HG02798 (cell line): ENCODE results near the gene DUSP28.

Experiments
- ATAC-seq: cut with Tn5 transposase; IDR thresholded peaks from one replicate; pipeline ENCODE4 v1.9.1; 2021; ENCODE audit warnings: mild to moderate bottlenecking; ENCODE audit not compliant: unreplicated experiment, poor library complexity

Gene DUSP28

GRCh38 chr2:240596491-240596931 lies 36.4 kb downstream of the DUSP28 start:
- no peak for ATAC-seq

DNA sequence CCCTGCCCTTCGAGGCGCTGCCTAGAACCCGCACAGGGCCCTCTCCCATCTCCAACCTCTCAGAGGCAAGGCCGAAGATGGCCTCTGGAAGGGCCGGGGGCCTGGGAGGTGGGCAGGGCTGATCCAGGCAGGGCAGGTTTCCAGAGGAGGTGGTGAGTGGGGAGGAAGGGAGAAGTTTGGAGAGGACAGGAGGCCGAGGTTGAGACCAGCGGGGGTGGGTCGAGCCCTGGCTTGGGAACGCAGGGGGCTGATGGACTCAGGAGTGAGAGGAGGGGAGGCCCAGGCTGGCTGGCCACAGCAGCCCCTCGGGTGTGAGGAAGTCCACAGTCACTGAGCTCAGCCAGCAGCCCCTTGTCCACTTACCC lies 36.9 kb downstream of the DUSP28 start:
- no peak for ATAC-seq

DNA sequence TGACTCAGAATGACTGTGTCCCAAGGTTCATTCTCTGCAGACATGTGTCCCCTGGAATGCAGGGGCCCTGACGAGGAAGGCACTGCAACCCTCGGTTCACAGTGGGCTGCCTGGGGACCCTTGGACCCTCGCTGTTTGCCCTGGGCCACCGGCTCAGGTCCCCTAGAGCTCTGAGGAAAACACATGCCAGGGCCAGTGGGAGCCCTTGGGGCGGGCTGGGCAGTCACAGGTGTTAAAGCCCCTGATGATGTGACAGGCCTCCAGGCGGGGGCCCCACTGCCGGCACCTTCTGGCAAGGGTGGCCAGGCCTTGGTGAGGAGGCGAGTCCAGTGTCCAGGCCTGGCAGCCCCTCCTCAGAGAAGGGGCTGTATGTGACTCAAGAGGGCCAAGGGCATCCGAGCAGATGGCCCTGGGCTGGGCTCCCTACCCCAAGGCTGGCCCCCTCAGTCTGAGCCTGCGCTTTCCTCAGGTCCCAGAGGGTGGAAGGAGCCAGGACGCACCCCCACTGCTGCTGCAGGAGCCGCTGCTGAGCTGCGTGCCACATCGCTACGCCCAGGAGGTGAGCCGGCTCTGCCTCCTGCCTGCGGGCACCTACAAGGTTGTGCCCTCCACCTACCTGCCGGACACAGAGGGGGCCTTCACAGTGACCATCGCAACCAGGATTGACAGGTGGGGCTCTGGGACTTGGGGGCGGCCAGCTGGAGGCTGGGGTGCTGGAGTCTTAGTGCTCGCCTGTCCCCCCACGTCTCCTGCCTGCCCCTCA lies 37.4 kb downstream of the DUSP28 start:
- ATAC-seq: no peak

GRCh38 chr2:240598311-240598911 lies 38.3 kb downstream of the DUSP28 start:
- ATAC-seq: no peak

- ATAC-seq: no peak
Observed at GRCh38 chr2:240599141-240599583, 39.0 kb downstream of the DUSP28 start.

DNA sequence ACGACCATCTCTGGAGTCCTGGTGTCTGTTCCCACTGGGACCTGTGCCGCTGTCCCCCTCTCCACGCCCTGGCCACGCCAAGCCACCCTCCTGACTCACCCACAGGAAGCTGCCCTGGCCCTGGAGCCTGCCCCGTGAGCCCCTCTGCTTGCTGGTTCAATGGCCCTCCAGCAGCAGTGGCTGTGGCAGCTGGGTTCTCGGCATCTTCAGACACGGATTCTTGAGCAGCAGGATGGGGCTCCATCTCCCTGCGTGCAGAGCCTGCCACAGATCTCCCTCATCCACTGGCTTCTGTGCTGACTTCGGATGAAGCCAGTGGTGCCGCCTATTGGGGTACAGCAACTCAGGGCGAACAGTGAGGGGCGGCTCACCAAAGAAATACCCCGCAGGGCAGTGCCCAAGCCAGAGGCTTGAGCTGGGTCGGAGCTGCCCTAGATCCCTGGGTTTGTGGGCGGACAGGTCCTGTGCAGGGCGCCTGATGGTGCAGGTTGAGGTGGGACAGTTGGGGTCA lies 40.3 kb downstream of the DUSP28 start:
- ATAC-seq: no peak

- no peak for ATAC-seq
Observed at GRCh38 chr2:240601061-240601830, 41.1 kb downstream of the DUSP28 start.

DNA sequence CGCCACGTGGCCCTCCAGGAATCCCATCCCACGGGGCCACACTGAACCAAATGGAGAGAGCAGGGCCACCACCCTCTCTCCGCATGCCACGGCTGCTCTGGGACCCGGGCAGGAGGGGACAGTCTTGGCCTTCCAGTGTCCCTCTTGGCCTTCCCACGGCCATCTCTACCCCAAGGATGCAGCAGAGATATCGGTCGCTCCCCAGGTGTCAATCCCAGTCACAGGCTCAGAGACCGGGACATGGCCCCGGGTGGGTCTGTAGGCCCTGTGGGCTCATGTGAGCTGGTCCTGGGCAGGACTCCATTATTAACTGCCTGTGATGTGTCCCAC lies 41.6 kb downstream of the DUSP28 start:
- no peak for ATAC-seq

DNA sequence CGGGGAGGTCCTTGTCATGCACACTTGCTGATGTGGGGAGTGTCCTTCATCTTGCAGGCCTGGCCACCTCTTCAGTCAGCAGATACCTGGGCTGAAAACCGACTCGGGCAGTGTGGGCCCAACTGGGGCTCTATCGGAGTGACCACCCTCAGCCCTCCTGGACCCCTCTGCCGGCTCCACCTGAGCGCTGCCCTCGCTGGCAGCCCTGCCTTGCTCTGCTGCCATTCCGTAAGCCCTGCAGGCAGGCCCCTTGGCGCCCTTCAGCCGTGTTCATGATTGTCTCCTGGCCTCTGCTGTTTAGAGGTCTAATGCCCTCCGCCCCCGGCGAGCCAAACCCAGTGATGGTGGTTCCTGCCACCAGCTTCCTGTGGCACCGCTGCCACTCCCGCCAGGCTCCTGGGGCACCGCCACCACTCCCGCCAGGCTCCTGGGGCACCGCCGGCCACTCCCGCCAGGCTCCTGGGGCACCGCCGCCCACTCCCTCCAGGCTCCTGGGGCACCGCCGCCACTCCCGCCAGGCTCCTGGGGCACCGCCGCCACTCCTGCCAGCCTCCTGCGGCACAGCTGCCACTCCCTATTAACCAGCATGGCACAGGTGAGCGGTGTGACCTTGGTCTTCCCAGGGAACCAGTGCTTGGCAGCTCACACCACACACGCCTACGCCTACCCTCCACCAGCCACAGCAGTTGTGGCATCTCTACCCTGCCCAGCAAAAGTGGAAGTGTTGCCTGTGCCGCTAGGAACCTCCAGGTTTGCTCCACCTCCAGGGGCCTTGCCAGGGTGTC lies 42.3 kb downstream of the DUSP28 start:
- ATAC-seq: no peak

DNA sequence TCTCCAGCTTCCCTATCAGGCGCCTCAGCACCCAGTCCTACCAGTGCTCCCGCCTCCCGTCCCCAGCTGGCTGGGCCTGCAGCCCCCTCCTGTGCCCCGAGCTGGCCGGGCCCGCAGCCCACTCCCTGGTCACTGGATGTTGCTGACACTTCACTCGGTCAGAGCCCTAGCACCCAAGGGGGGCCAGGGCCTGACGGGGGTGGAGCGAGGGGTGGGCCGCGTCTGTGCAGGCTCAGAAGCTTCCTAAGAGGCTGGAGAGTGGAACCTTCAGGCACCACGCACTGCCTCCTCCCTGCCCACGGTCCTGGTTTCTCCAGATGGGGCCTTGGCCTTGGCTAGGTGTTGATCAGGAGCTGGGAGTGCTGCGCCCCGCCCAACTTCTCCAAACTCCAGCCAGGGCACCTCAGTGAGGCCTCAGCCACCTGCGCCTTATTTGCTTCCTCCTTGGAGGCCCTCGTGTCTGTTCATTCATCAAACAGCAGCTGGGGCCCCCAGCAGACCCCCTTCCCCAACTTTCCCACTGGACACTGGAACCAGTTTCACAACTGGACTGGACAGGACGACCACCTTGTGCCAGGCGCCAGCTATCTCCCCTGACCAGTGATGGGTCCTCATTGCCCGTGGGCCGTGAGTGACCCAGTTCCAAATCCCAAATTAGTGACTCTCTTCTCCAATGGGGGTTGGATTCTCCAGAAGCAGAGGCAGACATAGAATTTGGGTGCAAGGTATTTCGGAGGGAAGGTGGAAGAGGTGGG lies 43.1 kb downstream of the DUSP28 start:
- no peak for ATAC-seq

DNA sequence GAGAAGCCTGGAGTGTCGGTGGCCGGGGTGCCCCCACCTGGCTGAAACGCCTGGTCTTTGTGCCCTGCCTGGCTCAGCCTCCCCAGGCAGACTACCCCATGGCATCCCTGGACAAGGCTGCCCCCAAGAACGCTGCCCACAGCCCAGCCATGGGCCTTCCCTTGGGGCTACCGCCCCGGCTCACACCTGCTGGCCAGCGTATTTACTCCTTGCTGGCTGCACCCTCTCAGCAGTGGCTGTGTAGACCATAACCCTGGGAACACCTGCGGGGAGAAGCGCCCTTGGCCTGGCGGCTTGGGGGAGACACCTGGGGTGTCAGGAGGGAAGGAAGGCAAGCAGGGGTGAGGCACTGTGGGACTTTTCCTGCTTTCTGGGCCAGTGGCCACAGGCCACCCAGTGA lies 43.7 kb downstream of the DUSP28 start:
- ATAC-seq: no peak

- no peak for ATAC-seq
Observed at GRCh38 chr2:240604291-240604938, 44.3 kb downstream of the DUSP28 start.

DNA sequence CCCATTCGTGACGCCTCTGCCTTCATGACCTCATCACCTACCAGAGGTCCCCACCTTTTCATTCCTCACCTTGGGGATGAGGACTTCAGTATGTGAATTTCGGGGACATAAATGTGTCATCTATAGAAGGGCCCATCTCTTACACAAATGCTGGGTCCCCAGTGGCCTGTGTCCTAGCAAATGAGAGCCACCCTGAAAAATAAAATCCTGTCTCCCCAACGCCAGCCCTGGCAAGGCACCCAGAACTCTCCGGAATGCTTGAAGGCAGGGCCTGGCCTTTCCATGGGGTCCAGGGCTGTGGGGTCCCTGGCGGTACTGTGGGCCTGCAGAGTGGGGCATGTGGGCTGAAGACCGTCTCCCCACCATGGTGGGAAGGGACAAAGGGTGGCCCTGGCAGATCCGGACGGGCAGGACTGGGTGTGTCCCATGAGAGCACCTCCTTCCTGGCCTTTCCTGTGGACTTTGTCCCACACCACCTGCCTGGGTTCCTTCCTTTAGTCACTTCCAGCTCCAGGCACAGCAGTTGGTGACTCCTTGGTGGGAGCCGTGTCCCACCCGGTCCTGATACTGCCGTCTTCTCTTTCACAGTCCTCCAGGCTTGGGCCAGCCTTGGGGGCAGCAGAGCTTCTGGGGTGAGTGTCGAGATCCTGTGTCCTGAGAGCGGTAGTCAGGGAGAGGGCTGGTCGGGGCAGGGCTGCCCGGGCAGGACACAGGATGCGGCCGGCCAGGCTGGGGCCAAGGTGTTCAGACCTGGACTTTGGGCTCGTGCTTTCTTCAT lies 45.0 kb downstream of the DUSP28 start:
- no peak for ATAC-seq

DNA sequence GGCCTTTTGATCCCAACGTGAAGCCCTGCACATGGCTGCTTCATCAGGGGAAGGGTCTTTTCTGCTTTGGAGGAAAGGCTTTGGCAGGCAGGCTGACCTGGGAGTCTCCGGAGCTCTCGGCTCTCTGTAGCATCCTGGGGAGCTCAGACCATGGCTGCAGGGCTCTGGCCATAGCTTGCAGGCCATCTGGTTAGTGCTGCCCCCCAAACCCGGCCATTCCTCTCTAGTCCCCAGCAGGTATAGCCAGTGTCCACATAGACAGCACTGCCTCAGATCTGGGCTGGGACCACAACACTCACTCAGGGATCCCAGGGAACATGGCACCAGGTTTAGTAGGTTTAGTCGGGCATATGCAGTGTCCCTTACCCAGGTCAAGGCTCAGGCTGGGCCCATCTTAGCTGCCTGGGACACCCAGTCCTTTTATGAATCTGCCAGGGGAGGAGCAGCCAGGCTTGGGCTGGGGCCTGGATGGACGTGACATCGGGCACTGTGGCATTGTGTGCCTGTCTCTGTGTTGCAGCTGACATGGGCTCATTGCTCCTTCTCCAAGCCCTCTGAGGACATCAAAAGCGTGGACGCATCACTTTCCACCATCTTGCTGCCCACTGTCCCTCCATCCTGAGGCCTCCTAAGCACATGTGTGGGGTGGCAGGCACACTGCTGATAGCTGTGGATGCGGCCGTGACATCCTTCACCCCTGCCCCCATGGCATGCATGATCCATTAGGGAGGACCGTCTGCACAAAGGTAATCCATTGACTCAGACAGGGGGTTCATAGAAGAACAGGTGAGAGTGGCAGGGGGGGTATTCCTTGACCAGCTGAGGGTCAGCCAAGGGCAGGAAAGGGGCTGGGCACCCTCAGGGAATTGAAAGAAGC lies 45.9 kb downstream of the DUSP28 start:
- no peak for ATAC-seq

DNA sequence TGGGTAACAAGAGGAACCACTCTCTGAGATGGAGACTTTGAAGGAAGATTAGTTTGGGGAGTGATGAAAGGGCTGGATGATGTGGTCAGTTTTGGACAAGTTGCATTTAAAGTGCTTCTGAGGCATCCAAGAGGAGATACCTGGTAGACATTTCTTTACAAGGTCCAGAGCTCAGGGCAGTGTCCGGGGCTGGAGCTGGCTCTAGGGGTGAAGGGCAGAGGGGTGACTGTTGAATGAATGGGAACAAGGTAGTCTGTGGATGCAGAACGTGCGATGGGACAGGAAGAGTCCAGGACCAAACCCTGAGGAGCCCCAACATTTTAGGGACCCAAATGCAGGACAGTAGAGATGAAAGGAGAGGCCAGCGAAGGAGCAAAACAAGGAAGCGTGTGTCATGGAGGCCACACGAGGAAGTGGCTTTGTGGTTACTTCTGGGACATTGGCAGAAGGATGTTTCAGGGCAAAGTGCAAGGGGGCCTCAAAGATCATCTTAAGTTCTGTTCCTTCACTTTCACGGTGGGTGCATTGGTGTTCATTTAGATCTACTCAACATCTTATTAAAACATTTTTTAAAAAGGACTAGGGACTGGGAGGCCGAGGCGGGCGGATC lies 51.5 kb downstream of the DUSP28 start:
- no peak for ATAC-seq
